ENCODE measurements around the gene NUP42. TPM values are rescaled to one million over a fixed set of nuclear protein-coding genes. Genes with fewer than 3 reads are reported as not detected.

NUP42 gene
- total and polyA plus RNA-seq, 10 of the 15 experiments (the other 5 are each of a cell fraction or from before 2014, with no cell fraction given) = 48.6 to 124 (median 74.3) TPM

- ChIA-PET SMC1A (ENCODE audit: uncharacterized antibody, unreplicated experiment) (interaction anchor here (0.9 to 1.3 kb wide), 3 partner anchors 31 to 142 kb away, joined by 3 to 4 read pairs (median 3); no protein-coding TSS in a partner anchor), RAD21 (ENCODE audit: unreplicated experiment) (no interaction called here), POLR2A (no interaction called here), CTCF (no interaction called here)
- FAIRE-seq (no peak), ATAC-seq (no peak), DNase-seq (ENCODE audit: low read depth, low spot score) (no peak)
- Histone ChIP-seq H3K4me1 (ENCODE audit: control insufficient read depth, insufficient read depth, low read length) (peaks cover 2% of the 10 kb centered on the region; the same call in 1 of the 2 replicates), H3K9ac (ENCODE audit: control insufficient read depth, insufficient read depth, low read length) (no peak overlapping the region), H3K27ac (ENCODE audit: control insufficient read depth, insufficient read depth) (no peak overlapping the region), H3K36me3 (ENCODE audit: control insufficient read depth in 2 of 2, insufficient read depth in 2 of 2, low read length in 1 of 2) (no peaks in the 10 kb centered on the region), H3K27me3 (replicated peaks in 1 of 2; ENCODE audit: control insufficient read depth in 2 of 2, insufficient read depth in 2 of 2, low read length in 1 of 2) (no peaks in the 10 kb centered on the region), H2AFZ (ENCODE audit: control insufficient read depth, low read depth, low read length) (no peak overlapping the region), H3K4me2 (ENCODE audit: control insufficient read depth, insufficient read depth) (no peak overlapping the region), H3K4me3 (no peak overlapping the region), H3K9me3 (replicated peaks; ENCODE audit: control insufficient read depth, insufficient read depth, low read length) (no peaks in the 10 kb centered on the region), H4K20me1 (ENCODE audit: control insufficient read depth, insufficient read depth) (no peaks in the 10 kb centered on the region), H3K79me2 (ENCODE audit: control insufficient read depth, insufficient read depth, low read length) (no peaks in the 10 kb centered on the region)
- TF ChIP-seq IRF4 (IDR thresholded peaks at IDR 0.05; ENCODE audit: low read depth, low read length) (no peak), CHD4 (IDR thresholded peaks at IDR 0.05) (no peak), MAX (IDR thresholded peaks at IDR 0.05; ENCODE audit: low read depth, low read length) (no peak), NBN (IDR thresholded peaks at IDR 0.05) (no peak), NR2C2 (IDR thresholded peaks at IDR 0.05; ENCODE audit: borderline replicate concordance, control insufficient read depth, insufficient read length, low read depth) (no peak), KDM1A (IDR thresholded peaks at IDR 0.05; ENCODE audit: borderline replicate concordance) (no peak), E2F4 (IDR thresholded peaks at IDR 0.05; ENCODE audit: low read depth, low read length) (no peak), ZBTB11 (CRISPR knock-in tag; IDR thresholded peaks at IDR 0.05) (no peak), POLR2AphosphoS2 (IDR thresholded peaks at IDR 0.05; ENCODE audit: low read depth, low read length) (no peak)
- TF ChIP-seq, protein P1, sequence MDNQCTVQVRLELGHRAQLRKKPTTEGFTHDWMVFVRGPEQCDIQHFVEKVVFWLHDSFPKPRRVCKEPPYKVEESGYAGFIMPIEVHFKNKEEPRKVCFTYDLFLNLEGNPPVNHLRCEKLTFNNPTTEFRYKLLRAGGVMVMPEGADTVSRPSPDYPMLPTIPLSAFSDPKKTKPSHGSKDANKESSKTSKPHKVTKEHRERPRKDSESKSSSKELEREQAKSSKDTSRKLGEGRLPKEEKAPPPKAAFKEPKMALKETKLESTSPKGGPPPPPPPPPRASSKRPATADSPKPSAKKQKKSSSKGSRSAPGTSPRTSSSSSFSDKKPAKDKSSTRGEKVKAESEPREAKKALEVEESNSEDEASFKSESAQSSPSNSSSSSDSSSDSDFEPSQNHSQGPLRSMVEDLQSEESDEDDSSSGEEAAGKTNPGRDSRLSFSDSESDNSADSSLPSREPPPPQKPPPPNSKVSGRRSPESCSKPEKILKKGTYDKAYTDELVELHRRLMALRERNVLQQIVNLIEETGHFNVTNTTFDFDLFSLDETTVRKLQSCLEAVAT (IDR thresholded peaks at IDR 0.05) = no peak
- 95% methylated on average over 2 of the region's 2 CpGs for WGBS (ENCODE audit: insufficient coverage, insufficient replicate concordance, low lambda C conversion rate, missing lambda C conversion rate)
- no TSS peak for BruUV-seq (replicated peaks)
- intact Hi-C loops (cut with micrococcal nuclease; ENCODE audit: unreplicated experiment) = no loop called here
- in situ Hi-C loops (cut with MboI) = no loop called here
Observed at GRCh38 chr7:23228412-23228811, 46.6 kb downstream of the NUP42 start.
